ENCODE data around the gene PRDM16.

PRDM16 gene

DNA sequence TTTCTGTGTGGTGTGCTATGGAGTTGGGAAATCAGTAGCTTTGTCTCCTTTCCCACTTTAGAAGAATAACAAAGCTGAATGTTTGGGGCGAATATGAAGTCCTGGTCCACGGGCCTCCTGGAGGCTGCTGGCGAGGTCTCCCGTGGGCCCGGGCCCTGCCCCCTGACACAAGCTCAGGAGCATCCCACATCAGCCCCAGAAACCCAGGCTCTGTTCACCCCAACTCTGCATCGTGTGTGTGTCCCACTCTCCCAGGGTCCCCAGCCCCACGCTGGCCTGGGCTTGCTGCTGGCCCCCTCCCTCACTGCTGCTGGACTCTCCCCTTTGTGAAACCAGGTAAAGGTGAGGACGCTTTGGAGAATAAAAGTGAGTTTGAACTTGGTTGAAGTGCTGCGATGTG is 8.1 kb downstream of the PRDM16 start:
- H3K4me3 ChIP-seq (replicated peaks; ENCODE audit: low read depth, low read length): no peak overlapping the region
- TF ChIP-seq, protein P1, sequence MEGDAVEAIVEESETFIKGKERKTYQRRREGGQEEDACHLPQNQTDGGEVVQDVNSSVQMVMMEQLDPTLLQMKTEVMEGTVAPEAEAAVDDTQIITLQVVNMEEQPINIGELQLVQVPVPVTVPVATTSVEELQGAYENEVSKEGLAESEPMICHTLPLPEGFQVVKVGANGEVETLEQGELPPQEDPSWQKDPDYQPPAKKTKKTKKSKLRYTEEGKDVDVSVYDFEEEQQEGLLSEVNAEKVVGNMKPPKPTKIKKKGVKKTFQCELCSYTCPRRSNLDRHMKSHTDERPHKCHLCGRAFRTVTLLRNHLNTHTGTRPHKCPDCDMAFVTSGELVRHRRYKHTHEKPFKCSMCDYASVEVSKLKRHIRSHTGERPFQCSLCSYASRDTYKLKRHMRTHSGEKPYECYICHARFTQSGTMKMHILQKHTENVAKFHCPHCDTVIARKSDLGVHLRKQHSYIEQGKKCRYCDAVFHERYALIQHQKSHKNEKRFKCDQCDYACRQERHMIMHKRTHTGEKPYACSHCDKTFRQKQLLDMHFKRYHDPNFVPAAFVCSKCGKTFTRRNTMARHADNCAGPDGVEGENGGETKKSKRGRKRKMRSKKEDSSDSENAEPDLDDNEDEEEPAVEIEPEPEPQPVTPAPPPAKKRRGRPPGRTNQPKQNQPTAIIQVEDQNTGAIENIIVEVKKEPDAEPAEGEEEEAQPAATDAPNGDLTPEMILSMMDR (IDR thresholded peaks at IDR 0.05; ENCODE audit: insufficient read depth, low read length, poor library complexity, severe bottlenecking): no peak
- no peak for DNase-seq (ENCODE audit: extremely low read depth, insufficient read length)
- H3K36me3 ChIP-seq (ENCODE audit: control insufficient read depth, insufficient read depth, low read length): no peaks in the 10 kb centered on the region
- H3K27me3 ChIP-seq (replicated peaks; ENCODE audit: control insufficient read depth, insufficient read depth, low read length): no peaks in the 10 kb centered on the region; the same call in 1 of the 2 replicates

DNA sequence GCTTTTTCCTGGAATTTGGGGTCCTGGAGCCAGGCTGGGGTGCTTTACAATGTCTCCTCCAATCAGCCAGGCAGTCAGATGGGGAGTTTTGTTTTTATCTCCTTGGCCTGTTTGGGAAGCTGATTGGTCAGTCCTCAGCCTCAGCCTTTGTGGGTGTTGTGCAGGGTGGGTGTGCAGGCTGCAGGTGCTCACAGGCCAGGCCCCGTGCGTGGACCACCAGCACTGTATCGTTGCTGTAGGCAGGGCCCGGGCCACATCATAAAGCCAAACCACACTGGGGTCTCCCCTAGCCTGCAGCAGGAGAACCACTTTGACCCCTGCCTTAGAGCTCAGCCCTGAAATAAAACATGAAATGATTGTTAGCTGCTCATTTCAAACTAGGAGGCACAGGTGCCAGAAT is 8.6 kb downstream of the PRDM16 start:
- no peaks in the 10 kb centered on the region; the same call in 1 of the 2 replicates for H3K27me3 ChIP-seq (replicated peaks; ENCODE audit: control insufficient read depth, insufficient read depth, low read length)

DNA sequence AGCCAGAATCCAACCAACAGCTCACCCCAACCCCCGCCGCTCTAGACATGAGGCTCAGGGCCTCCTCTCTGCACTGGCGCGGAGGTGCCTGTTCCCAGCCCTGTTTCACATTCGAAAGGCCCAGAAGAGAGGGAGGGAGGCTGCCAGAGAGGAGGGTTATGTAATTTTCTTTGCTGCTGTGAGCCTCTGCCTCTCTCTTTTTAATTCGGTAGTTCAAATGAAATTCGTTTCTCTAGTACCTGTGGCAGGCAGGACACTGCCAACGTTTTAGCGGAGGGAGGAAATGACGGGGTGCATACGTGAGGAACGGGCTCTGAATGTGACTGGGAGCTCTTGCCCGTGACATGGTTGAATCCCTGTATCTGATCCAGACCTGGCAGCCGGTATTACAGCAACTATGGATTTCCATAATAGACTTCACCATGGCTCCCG is 9.4 kb downstream of the PRDM16 start:
- H3K4me3 ChIP-seq (replicated peaks; ENCODE audit: low read depth, low read length): no peak overlapping the region
- DNase-seq (ENCODE audit: extremely low read depth, insufficient read length): no peak
- TF ChIP-seq, protein P1 (IDR thresholded peaks at IDR 0.05; ENCODE audit: insufficient read depth, low read length, poor library complexity, severe bottlenecking): no peak
- H3K36me3 ChIP-seq (ENCODE audit: control insufficient read depth, insufficient read depth, low read length): no peaks in the 10 kb centered on the region
- H3K27me3 ChIP-seq (replicated peaks; ENCODE audit: control insufficient read depth, insufficient read depth, low read length): no peaks in the 10 kb centered on the region

More for the DNA sequence above, 8.6 kb downstream of the PRDM16 start:
- Histone ChIP-seq H3K36me3 (ENCODE audit: control insufficient read depth, insufficient read depth, low read length) (no peaks in the 10 kb centered on the region), H3K4me3 (replicated peaks; ENCODE audit: low read depth, low read length) (no peak overlapping the region)
- no peak for DNase-seq (ENCODE audit: extremely low read depth, insufficient read length)
- TF ChIP-seq, protein P1 (IDR thresholded peaks at IDR 0.05; ENCODE audit: insufficient read depth, low read length, poor library complexity, severe bottlenecking): no peak

DNA sequence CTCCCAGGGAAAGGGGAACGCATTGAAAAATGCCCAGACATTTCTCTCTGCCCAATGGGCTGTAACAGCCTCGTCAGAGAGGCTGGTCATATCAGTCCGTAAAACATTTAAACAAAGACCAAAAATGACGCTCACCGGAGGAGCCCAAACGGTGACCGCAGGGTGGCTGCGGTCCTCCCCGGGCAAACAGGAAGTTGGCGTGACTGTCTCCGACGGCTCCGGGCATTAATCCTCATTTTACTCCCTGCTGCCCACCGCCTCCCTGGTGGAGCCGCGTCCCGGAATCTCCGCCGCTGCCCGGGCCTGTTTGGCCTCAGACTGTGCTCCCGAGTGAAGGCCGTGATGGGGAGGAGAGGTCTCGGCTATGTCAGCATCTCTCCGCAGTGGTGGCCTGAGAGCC is 9.9 kb downstream of the PRDM16 start:
- no peak for DNase-seq (ENCODE audit: extremely low read depth, insufficient read length)
- TF ChIP-seq, protein P1 (IDR thresholded peaks at IDR 0.05; ENCODE audit: insufficient read depth, low read length, poor library complexity, severe bottlenecking): no peak
- H3K27me3 ChIP-seq (replicated peaks; ENCODE audit: control insufficient read depth, insufficient read depth, low read length): no peaks in the 10 kb centered on the region
- no peak overlapping the region for H3K4me3 ChIP-seq (replicated peaks; ENCODE audit: low read depth, low read length)
- no peaks in the 10 kb centered on the region for H3K36me3 ChIP-seq (ENCODE audit: control insufficient read depth, insufficient read depth, low read length)

DNA sequence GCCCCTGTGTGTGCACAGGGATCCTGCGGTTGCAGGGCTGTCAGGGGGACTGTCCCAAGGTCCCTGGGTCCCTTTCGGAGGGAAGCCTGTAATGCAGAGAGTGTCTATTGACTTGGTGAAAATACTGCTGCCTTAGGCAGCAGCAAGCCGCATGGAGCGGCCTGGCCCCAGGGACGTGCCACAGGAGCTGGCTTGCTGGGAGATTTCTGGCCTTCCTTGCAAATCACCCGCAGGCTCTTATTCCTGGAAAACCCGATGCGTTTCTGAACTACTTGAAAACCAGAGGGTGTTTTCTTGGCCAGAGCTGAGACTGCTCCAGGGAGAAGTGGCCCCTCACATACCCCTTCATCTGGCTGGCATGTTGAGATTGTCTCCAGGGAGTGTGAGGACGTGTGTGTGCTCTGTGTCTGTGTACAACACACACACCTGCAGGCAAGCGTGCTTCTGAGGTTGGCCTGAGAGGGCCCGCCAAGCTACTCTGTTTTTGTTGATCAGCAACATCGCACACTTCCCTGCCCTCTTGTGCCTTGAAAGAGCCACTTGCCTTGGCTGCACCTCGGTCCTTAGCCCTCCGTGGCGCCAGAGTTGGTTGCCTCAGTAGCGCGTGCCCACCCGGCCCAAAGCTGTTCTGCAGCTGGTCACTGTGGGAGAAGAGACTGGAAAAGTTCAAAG is 10.5 kb downstream of the PRDM16 start:
- TF ChIP-seq, protein P1 (IDR thresholded peaks at IDR 0.05; ENCODE audit: insufficient read depth, low read length, poor library complexity, severe bottlenecking): no peak
- Histone ChIP-seq H3K4me3 (replicated peaks; ENCODE audit: low read depth, low read length) (no peak overlapping the region), H3K27me3 (replicated peaks; ENCODE audit: control insufficient read depth, insufficient read depth, low read length) (no peaks in the 10 kb centered on the region), H3K36me3 (ENCODE audit: control insufficient read depth, insufficient read depth, low read length) (no peaks in the 10 kb centered on the region)
- no peak for DNase-seq (ENCODE audit: extremely low read depth, insufficient read length)

Measured in GM06990 (cell line).